ENCODE measurements around the gene FEM1B.

The FEM1B gene

GRCh38 chr15:68279779-68280753 lies 2.5 kb downstream of the FEM1B start:
- in situ Hi-C loops (cut with HindIII; ENCODE audit: low sequenced_read_pairs), result no loop called here

GRCh38 chr15:68281008-68281407 lies 3.5 kb downstream of the FEM1B start:
- in situ Hi-C loops (cut with HindIII; ENCODE audit: low sequenced_read_pairs), result no loop called here

GRCh38 chr15:68283401-68283800 lies 5.9 kb downstream of the FEM1B start:
- in situ Hi-C loops (cut with HindIII; ENCODE audit: low sequenced_read_pairs), result no loop called here

GRCh38 chr15:68284616-68285258 lies 7.2 kb downstream of the FEM1B start:
- in situ Hi-C loops (cut with HindIII; ENCODE audit: low sequenced_read_pairs), result no loop called here

- in situ Hi-C loops (cut with HindIII; ENCODE audit: low sequenced_read_pairs), result no loop called here
These were observed 7.9 kb downstream of the FEM1B start for GRCh38 chr15:68285259-68285980.

- in situ Hi-C loops (cut with HindIII; ENCODE audit: low sequenced_read_pairs), result no loop called here
These were observed 8.7 kb downstream of the FEM1B start for GRCh38 chr15:68286256-68286655.

GRCh38 chr15:68289057-68289456 lies 11.5 kb downstream of the FEM1B start:
- in situ Hi-C loops (cut with HindIII; ENCODE audit: low sequenced_read_pairs), result no loop called here

- in situ Hi-C loops (cut with HindIII; ENCODE audit: low sequenced_read_pairs), result no loop called here
These were observed 12.2 kb downstream of the FEM1B start for GRCh38 chr15:68289621-68290352.

- in situ Hi-C loops (cut with HindIII; ENCODE audit: low sequenced_read_pairs), result no loop called here
These were observed 13.2 kb downstream of the FEM1B start for GRCh38 chr15:68290715-68291114.

- in situ Hi-C loops (cut with HindIII; ENCODE audit: low sequenced_read_pairs), result no loop called here
These were observed 14.7 kb downstream of the FEM1B start for GRCh38 chr15:68292157-68292781.

GRCh38 chr15:68292967-68293366 lies 15.4 kb downstream of the FEM1B start:
- in situ Hi-C loops (cut with HindIII; ENCODE audit: low sequenced_read_pairs), result no loop called here

- in situ Hi-C loops (cut with HindIII; ENCODE audit: low sequenced_read_pairs), result loop anchor here (5.0 kb wide), 2 partner anchors 62 to 63 kb away; no protein-coding TSS in a partner anchor
These were observed 17.7 kb downstream of the FEM1B start for GRCh38 chr15:68295014-68295805.

GRCh38 chr15:68298336-68298735 lies 20.8 kb downstream of the FEM1B start:
- in situ Hi-C loops (cut with HindIII; ENCODE audit: low sequenced_read_pairs), result loop anchor here (5.0 kb wide), 2 partner anchors 59 to 66 kb away; no protein-coding TSS in a partner anchor

- in situ Hi-C loops (cut with HindIII; ENCODE audit: low sequenced_read_pairs), result loop anchor here (5.0 kb wide), 2 partner anchors 58 to 67 kb away; no protein-coding TSS in a partner anchor
These were observed 21.4 kb downstream of the FEM1B start for GRCh38 chr15:68298882-68299381.

GRCh38 chr15:68299436-68299835 lies 21.9 kb downstream of the FEM1B start:
- in situ Hi-C loops (cut with HindIII; ENCODE audit: low sequenced_read_pairs), result loop anchor here (5.0 kb wide), 2 partner anchors 58 to 67 kb away; no protein-coding TSS in a partner anchor

- in situ Hi-C loops (cut with HindIII; ENCODE audit: low sequenced_read_pairs), result no loop called here
These were observed 22.8 kb downstream of the FEM1B start for GRCh38 chr15:68300115-68300940.

- in situ Hi-C loops (cut with HindIII; ENCODE audit: low sequenced_read_pairs), result no loop called here
These were observed 23.8 kb downstream of the FEM1B start for GRCh38 chr15:68301301-68301700.

GRCh38 chr15:68302729-68303128 lies 25.2 kb downstream of the FEM1B start:
- in situ Hi-C loops (cut with HindIII; ENCODE audit: low sequenced_read_pairs), result no loop called here

Measured in endothelial cell of hepatic sinusoid (primary cell).